Adrenal gland (tissue), 5 donors: ENCODE results near the gene SLC7A5.

Source experiments
- CTCF ChIP-seq, 6 experiments: fragments of 450-650 bp in 4 of 6; fragments of 200-600 bp in 2 of 6; sonication (generic) in 1 of 6; IDR thresholded peaks; 1 replicate in 5 of 6; 2 replicates in 1 of 6; pipeline versions ENCODE4 v1.5.1 to v1.8.0; 2016 to 2021; ENCODE audit warnings: antibody characterized with exemption in 6 of 6, mild to moderate bottlenecking in 2 of 6, moderate library complexity in 1 of 6
- POLR2A ChIP-seq, 2 donors: fragments of 450-650 bp; IDR thresholded peaks; one replicate each; pipeline ENCODE4 v1.6.1; 2017; ENCODE audit warnings: antibody characterized with exemption in 2 of 2, mild to moderate bottlenecking in 2 of 2, moderate library complexity in 1 of 2
- donor health status: DM: no; HTN: no; CAD: no.

- TF ChIP-seq CTCF (IDR thresholded peaks at IDR 0.05): no peak
- no peak for TF ChIP-seq POLR2A (IDR thresholded peaks at IDR 0.05)
Observed at GRCh38 chr16:87823181-87823929, 46.0 kb downstream of the SLC7A5 start.
